GM12864 (cell line): Measurements from ENCODE around the gene HORMAD2.
A peak's percentile ranks its signal among the peaks of the same experiment; 100 is the strongest.

ENCODE experiments used
- DNase-seq: peaks from one replicate; pipeline ENCODE4 v3.0.0-alpha.2; 2011; ENCODE audit warnings: low read depth
- H3K4me3 ChIP-seq: 2 replicates; pipeline ENCODE4 v1.5.1; 2011; ENCODE audit warnings: mild to moderate bottlenecking, low read depth, low read length, control low read depth
- TF ChIP-seq, protein P1 (sequence below): IDR thresholded peaks from 2 replicates; pipeline ENCODE4 v1.5.1; 2011; ENCODE audit warnings: low read depth, mild to moderate bottlenecking, moderate library complexity, low read length, control low read depth, inconsistent platforms; ENCODE audit errors: missing control alignments

Gene HORMAD2

GRCh38 chr22:30079952-30080533 is at the start of gene HORMAD2:
Gene HORMAD2, plus strand, starts transcription at chr22:30080464. Its CDS starts 13,489 bp downstream, at chr22:30093953.
- peak; percentile 36 for DNase-seq
- TF ChIP-seq, protein P1, sequence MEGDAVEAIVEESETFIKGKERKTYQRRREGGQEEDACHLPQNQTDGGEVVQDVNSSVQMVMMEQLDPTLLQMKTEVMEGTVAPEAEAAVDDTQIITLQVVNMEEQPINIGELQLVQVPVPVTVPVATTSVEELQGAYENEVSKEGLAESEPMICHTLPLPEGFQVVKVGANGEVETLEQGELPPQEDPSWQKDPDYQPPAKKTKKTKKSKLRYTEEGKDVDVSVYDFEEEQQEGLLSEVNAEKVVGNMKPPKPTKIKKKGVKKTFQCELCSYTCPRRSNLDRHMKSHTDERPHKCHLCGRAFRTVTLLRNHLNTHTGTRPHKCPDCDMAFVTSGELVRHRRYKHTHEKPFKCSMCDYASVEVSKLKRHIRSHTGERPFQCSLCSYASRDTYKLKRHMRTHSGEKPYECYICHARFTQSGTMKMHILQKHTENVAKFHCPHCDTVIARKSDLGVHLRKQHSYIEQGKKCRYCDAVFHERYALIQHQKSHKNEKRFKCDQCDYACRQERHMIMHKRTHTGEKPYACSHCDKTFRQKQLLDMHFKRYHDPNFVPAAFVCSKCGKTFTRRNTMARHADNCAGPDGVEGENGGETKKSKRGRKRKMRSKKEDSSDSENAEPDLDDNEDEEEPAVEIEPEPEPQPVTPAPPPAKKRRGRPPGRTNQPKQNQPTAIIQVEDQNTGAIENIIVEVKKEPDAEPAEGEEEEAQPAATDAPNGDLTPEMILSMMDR: no peak
- H3K4me3 ChIP-seq: peak within 1 kb of the TSS; percentile 56

DNA sequence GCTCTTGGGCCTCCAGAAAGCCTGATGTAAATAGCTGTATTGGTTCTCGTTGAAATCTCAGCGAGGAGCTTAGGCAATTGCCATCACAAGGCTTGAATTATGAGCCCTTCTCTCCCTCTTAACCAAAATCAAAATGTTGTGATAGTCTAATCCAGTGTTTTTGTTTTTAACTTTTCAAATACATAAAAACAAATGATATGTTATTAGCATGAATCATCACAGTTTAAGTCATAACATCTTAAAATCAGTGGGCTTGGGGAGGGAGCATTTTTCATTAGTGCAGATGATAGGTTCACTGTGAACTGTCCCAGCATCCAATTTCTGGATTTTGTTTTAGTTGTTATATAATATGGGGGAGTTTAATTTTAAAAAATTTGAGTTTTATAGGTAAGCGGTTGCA is 48.9 kb upstream of the HORMAD2 start:
- no peak for DNase-seq
- no peak overlapping the region for H3K4me3 ChIP-seq
- TF ChIP-seq, protein P1: no peak

DNA sequence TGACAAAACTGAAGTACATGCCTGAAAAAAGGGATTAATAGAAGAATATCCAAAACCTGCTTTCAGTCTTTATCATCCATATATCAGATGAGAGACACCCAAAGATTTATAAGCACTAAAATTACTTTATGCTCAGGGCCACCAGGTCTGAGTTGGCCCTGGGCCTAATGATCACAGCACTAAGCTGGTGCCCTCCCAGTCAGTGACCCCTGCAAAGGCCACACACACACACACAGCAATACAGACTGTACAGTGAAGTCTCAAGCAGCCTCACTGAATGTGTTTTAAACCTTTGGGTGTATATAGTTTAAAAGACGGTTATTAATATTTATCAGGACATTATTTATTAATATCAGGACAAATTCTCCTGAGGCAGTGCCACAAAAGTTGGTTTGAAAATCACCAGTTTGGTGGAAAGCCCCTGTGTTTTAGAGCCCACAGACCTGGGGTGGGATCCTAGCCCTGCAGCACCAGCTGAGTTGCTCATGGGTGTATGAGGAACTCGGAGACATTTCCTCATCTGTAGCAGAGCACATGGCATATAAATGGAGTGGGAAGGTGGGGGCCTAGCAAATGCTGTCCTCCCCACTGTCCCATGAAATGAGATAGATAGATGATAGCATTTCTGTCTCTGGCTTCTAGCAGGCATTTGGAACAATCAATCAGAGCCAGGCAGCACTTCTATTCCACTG is 48.4 kb upstream of the HORMAD2 start:
- no peak overlapping the region for H3K4me3 ChIP-seq
- no peak for DNase-seq
- TF ChIP-seq, protein P1: no peak

DNA sequence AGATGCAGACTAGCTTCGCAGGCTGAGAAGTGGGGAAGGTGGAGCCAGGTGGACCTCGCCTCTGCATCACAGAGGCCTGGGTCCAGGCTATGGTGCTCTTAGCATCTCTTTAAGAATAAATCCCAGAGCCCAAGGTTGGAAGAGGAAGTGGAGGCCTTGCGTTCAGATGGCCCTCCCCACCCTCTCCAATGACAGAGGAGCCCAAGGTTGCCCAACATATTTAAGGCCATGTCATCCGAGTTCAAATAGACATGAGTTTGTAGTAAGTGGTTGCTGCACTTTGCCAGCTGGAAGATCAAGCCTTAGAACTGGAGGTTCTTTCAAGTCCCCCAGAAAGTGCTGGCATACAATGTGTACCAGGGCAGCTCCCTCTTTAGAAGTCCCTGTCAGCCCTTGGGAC is 47.1 kb upstream of the HORMAD2 start:
- DNase-seq: no peak
- no peak overlapping the region for H3K4me3 ChIP-seq
- TF ChIP-seq, protein P1: no peak

- H3K4me3 ChIP-seq: no peak overlapping the region
- no peak for DNase-seq
- TF ChIP-seq, protein P1: no peak
These were observed 46.4 kb upstream of the HORMAD2 start for GRCh38 chr22:30033901-30034300.

GRCh38 chr22:30036656-30037055 is 43.6 kb upstream of the HORMAD2 start:
- TF ChIP-seq, protein P1: no peak
- no peak overlapping the region for H3K4me3 ChIP-seq
- DNase-seq: no peak

GRCh38 chr22:30038219-30038618 is 42.0 kb upstream of the HORMAD2 start:
- TF ChIP-seq, protein P1: no peak
- H3K4me3 ChIP-seq: no peak overlapping the region
- no peak for DNase-seq
